Activated naive CD4-positive, alpha-beta T cell treated with anti-CD3 and anti-CD28 coated beads, Interleukin-2, amount 50 U/mL, for 72 hours (primary cell): ENCODE measurements around the gene MCMBP. TPM values are rescaled to one million over a fixed set of nuclear protein-coding genes. Genes with fewer than 3 reads are reported as not detected.
"Not testable (repeated sequence)": the region's sequence is repeated elsewhere in the genome, so short reads cannot be mapped to it uniquely, and the experiment has no call there.

Experiments
- ATAC-seq, 2 donors: fragments of 150-1000 bp; cut with Tn5 transposase; 2 replicates each; pipeline ENCODE4 v1.10.0; 2021; ENCODE audit warnings: mild to moderate bottlenecking in 2 of 2, moderate library complexity in 2 of 2
- DNase-seq, 2 donors: peaks; one replicate each; pipeline ENCODE4 v3.0.0; 2021 to 2022; ENCODE audit warnings: low spot score in 2 of 2
- H3K27ac Mint-ChIP-seq, 2 donors: one replicate each; pipeline ENCODE4 v1.8.0; 2022; ENCODE audit warnings: mild to moderate bottlenecking in 2 of 2, mixed read lengths in 2 of 2
- H3K36me3 Mint-ChIP-seq, 2 donors: one replicate each; pipeline ENCODE4 v1.8.0; 2022; ENCODE audit warnings: mixed read lengths in 2 of 2
- H3K9me3 Mint-ChIP-seq, 2 donors: one replicate each; pipeline ENCODE4 v1.8.0; 2022; ENCODE audit warnings: mixed read lengths in 2 of 2
- total RNA-seq, 2 donors: library from RNA; stranded (reverse); gene quantifications; one replicate each; pipeline ENCODE4 v1.2.3, GENCODE V29; 2022

MCMBP gene
- total RNA-seq, 2 donors from 2014 or later: 51.8 to 84.6 TPM

GRCh38 chr10:119890307-119890706 lies 17.7 kb upstream of the MCMBP start:
- DNase-seq, ATAC-seq, H3K9me3 Mint-ChIP-seq, H3K27ac Mint-ChIP-seq: not testable (repeated sequence)
- peaks cover 15 to 27% of the 10 kb centered on the region in 2 donors for H3K36me3 Mint-ChIP-seq

- H3K9me3 Mint-ChIP-seq, H3K27ac Mint-ChIP-seq, DNase-seq, ATAC-seq: not testable (repeated sequence)
- H3K36me3 Mint-ChIP-seq: peaks cover 15 to 27% of the 10 kb centered on the region in 2 donors
Observed at GRCh38 chr10:119889201-119889600, 16.6 kb upstream of the MCMBP start.

GRCh38 chr10:119888715-119889114 lies 16.1 kb upstream of the MCMBP start:
- not testable (repeated sequence) for H3K27ac Mint-ChIP-seq, H3K9me3 Mint-ChIP-seq, DNase-seq, ATAC-seq
- H3K36me3 Mint-ChIP-seq: peaks cover 15 to 27% of the 10 kb centered on the region in 2 donors

GRCh38 chr10:119886070-119886469 lies 13.4 kb upstream of the MCMBP start:
- not testable (repeated sequence) for ATAC-seq, H3K9me3 Mint-ChIP-seq, H3K27ac Mint-ChIP-seq

GRCh38 chr10:119883901-119884611 lies 11.4 kb upstream of the MCMBP start:
- not testable (repeated sequence) for DNase-seq, H3K36me3 Mint-ChIP-seq, H3K9me3 Mint-ChIP-seq, ATAC-seq, H3K27ac Mint-ChIP-seq

More at GRCh38 chr10:119886070-119886469, 13.4 kb upstream of the MCMBP start:
- not testable (repeated sequence) for DNase-seq
- H3K36me3 Mint-ChIP-seq: peaks cover 7 to 14% of the 10 kb centered on the region in 2 donors

- no peak overlapping the region for H3K27ac Mint-ChIP-seq
- H3K36me3 Mint-ChIP-seq: peaks cover 0 to 4% of the 10 kb centered on the region in 2 donors
- DNase-seq (no peak), ATAC-seq (no peak)
- H3K9me3 Mint-ChIP-seq: no peaks in the 10 kb centered on the region
Observed at GRCh38 chr10:119878524-119878923, 5.9 kb upstream of the MCMBP start.

GRCh38 chr10:119872860-119873681 lies 428 bp upstream of the MCMBP start:
- peak; percentile 92 to 95 for ATAC-seq
- Mint-ChIP-seq H3K9me3 (no peaks in the 10 kb centered on the region), H3K27ac (peak overlapping the region; percentile 89 to 92), H3K36me3 (peaks cover 0 to 15% of the 10 kb centered on the region in 2 donors)
- DNase-seq: peak; percentile 87

- DNase-seq (peak; percentile 60 to 70), ATAC-seq (peak; percentile 46 to 49)
- H3K36me3 Mint-ChIP-seq: peaks cover 0 to 15% of the 10 kb centered on the region in 2 donors
- H3K9me3 Mint-ChIP-seq: no peaks in the 10 kb centered on the region
- peak overlapping the region; percentile 65 to 85 for H3K27ac Mint-ChIP-seq
Observed at GRCh38 chr10:119871881-119872609, 598 bp downstream of the MCMBP start.

- not testable (repeated sequence) for ATAC-seq, H3K9me3 Mint-ChIP-seq, DNase-seq, H3K27ac Mint-ChIP-seq
- peaks cover 17 to 24% of the 10 kb centered on the region in 2 donors for H3K36me3 Mint-ChIP-seq
Observed at GRCh38 chr10:119869398-119869797, 3.2 kb downstream of the MCMBP start.

- Mint-ChIP-seq H3K9me3 (peaks cover 0 to 3% of the 10 kb centered on the region in 2 donors), H3K36me3 (peaks cover 15 to 25% of the 10 kb centered on the region in 2 donors), H3K27ac (no peak overlapping the region)
- DNase-seq (no peak), ATAC-seq (no peak)
Observed at GRCh38 chr10:119867317-119867716, 5.3 kb downstream of the MCMBP start.

GRCh38 chr10:119865699-119866240 lies 6.9 kb downstream of the MCMBP start:
- Mint-ChIP-seq H3K27ac (peak overlapping the region; percentile 38 to 44), H3K9me3 (peaks cover 0 to 3% of the 10 kb centered on the region in 2 donors), H3K36me3 (peaks cover 10 to 25% of the 10 kb centered on the region in 2 donors)
- DNase-seq (no peak), ATAC-seq (no peak)

- ATAC-seq (no peak), DNase-seq (no peak)
- Mint-ChIP-seq H3K36me3 (peaks cover 14 to 29% of the 10 kb centered on the region in 2 donors), H3K9me3 (peaks cover 0 to 3% of the 10 kb centered on the region in 2 donors), H3K27ac (no peak overlapping the region)
Observed at GRCh38 chr10:119863951-119864565, 8.6 kb downstream of the MCMBP start.

- ATAC-seq: peak in 1 of 2 donors; percentile 75
- Mint-ChIP-seq H3K27ac (no peak overlapping the region), H3K36me3 (peaks cover 14 to 30% of the 10 kb centered on the region in 2 donors), H3K9me3 (peaks cover 0 to 3% of the 10 kb centered on the region in 2 donors)
- DNase-seq: no peak
Observed at GRCh38 chr10:119862524-119862923, 10.1 kb downstream of the MCMBP start.

GRCh38 chr10:119860866-119861607 lies 11.6 kb downstream of the MCMBP start:
- peaks cover 13 to 25% of the 10 kb centered on the region in 2 donors for H3K36me3 Mint-ChIP-seq
- DNase-seq (no peak), ATAC-seq (peak in 1 of 2 donors; percentile 35)
- H3K9me3 Mint-ChIP-seq: peaks cover 0 to 3% of the 10 kb centered on the region in 2 donors
- H3K27ac Mint-ChIP-seq: no peak overlapping the region
